Amygdala (tissue), 56 donors: Measurements from ENCODE around the gene FAM222A.

Source experiments
- DNase-seq, 56 donors: peaks; one replicate each; lab custom pipeline; 2025; lab: John Stamatoyannopoulos, UW

Gene FAM222A

DNA sequence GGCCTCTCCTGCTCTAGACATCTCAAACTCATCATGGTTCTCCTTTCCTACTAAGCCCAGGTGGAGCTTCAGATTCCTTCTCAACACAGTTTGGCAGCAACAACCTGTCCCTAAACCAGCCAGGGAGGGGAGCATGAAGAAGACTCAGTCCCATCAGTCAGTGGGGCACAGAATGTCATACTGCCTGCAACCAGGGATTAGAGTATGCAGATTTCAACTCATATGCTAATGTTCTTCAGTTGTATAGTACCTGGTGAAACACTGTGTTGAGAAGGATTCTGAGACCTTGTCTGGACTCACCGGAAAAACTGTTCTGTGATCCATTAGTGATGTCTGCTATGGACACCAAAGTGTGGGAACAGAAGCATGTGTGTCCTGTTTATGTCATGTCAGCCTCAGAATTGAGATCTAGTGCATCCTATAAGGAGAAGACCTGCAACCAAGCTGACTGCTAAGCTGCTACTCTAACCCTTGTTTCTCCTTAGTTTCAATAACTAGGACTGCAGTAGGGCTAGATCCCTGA is 76.0 kb downstream of the FAM222A start:
- no peak for DNase-seq

DNA sequence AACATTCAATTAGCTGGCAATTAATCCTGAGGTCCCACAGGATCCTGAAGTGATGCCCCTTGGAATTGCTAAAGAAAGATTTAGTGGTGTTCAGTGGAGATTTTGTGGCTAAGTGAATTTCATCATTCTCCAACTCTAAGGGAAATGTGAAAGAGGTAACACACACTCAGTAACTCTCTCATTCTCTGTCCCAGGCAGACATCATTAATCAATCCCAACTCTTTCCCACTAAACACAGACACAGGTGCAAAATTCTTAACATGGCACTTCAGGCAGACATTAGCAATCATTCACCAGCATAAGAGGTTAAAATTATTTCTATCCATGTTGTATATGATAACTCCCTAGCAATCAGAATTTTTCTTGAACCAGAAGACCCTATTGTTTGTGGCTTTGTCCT is 79.4 kb downstream of the FAM222A start:
- no peak for DNase-seq

GRCh38 chr12:109793411-109793810 is 79.8 kb downstream of the FAM222A start:
- no peak for DNase-seq

DNA sequence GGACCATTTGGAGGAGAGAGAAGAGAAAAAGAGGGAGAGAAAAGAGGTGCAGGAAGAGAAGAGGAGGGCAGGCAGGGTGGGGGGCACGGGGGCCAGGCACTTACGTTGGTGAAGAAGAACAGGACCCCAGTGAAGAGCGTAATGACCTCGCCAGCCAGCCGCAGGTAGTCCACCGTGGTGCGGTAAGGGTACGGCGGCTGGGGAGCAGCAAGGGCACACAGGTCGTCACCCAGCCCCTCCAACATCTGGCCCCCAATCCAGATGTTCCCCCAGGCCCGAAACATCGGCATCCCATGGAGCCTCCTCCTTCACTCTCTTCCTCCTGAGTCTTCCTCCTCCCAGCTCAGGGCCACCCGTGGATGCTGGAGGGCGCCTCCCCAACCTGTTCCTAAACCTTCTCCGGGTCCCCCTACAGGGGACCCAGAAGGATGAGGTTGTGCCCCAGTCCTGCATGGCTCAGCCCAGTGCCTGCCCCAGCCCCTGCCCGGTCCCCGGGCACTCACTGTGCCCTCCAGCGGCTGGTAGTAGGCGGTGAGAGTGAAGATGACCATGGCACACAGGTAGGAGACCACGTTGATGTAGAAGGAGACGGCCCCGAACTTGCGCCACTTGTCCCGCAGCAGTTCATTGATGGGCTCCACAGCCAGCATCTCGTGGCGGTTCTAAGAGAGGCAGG is 80.3 kb downstream of the FAM222A start:
- DNase-seq, result no peak

- no peak for DNase-seq
Observed at GRCh38 chr12:109795023-109795422, 81.4 kb downstream of the FAM222A start.

DNA sequence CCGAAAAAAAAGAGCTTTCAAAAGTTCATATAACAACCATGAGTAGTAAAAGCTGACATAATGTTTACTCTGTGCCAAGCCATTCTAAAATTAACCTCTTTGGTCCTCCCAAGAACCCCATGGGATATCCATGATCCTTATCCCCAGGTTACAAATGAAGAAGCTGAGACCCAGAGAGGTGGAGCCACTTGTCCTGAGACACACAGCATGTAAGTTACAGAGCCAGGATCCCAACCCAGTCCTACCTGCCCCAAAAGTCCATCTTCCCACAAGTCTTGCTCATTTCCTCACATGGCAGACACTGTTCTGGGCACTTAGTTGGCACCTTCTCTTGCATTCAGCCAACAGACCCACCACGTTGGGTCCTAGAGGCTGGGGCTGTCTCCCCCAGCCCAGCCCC is 82.4 kb downstream of the FAM222A start:
- DNase-seq, result no peak

DNA sequence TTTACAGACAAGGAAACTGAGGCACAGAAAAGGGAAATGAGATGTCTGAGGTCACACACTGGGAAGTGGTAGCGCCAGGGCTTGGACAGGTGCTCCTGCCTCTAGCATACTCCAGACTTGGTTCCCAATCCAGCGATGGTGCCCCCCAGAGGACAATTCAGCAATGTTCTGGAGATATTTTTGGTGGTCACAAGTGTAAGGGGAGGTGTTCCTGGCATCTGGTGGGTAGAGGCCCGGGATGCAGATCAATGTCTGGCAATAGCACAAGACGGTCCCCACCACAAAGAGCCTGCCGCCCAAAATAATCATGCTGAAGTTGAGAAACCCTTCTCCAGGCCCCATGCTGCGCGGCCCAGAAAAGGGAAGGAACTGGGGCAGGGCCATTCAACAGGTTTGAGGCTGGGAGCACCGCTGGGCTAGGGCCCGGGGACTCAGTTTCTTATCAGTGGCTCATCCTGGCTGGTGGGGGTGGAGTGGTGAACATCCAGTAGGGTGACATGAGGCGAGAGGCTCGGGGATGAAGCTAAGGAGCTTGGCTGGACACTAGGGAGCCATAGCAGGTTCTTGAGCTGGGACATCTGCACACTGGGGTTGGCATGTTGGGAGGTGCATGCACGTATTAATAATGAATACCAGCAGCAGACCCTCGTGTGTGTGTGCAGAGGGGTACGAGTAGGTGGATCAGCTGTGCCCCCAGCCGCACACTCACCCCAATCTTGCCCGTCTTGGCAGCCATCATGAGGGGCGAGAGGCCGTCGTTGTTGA is 84.5 kb downstream of the FAM222A start:
- DNase-seq, result peak in 2 of 56 donors; percentile 1 to 4

- no peak for DNase-seq
Observed at GRCh38 chr12:109798691-109799090, 85.1 kb downstream of the FAM222A start.

GRCh38 chr12:109800536-109800935 is 86.9 kb downstream of the FAM222A start:
- DNase-seq, result no peak

DNA sequence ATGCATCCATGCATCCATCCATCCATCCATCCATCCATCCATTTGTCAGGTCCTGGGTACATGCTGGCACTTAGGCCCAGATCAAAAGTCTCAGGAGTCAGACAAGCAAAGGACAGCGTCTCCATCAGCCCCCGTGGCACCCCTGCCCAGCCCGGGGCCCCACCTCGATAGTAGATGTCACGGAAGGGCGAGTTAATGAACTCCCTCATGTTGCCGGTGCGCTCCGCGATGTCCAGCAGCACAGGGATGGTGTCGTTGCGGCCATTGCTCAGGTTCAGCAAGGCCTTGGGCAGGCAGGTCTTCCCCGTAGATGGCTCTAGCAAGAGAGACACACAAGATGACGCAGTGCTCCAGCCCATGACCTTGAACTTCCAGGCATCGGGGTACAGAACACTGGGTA is 89.2 kb downstream of the FAM222A start:
- no peak for DNase-seq

DNA sequence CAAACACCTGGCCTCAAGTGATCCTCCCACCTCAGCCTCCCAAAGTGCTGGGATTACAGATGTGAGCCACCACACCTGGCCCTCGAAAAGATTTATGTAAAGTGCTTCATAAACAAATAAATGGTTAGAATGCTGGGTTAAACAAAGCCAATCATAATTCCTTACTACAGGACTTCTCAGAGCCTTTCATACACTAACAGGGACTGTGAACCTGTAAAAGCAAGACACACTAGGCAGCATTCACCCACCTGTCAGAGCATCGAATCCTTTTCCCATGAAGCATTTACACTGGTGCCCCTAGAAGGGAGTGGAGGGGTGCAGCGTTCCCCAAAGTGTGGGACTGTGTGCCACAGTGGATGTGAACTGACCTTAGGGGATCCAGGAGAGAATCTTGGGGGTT is 90.1 kb downstream of the FAM222A start:
- no peak for DNase-seq

GRCh38 chr12:109804820-109805761 is 91.5 kb downstream of the FAM222A start:
- DNase-seq, result peak in 49 of 56 donors; percentile 5 to 78 (median 37)

DNA sequence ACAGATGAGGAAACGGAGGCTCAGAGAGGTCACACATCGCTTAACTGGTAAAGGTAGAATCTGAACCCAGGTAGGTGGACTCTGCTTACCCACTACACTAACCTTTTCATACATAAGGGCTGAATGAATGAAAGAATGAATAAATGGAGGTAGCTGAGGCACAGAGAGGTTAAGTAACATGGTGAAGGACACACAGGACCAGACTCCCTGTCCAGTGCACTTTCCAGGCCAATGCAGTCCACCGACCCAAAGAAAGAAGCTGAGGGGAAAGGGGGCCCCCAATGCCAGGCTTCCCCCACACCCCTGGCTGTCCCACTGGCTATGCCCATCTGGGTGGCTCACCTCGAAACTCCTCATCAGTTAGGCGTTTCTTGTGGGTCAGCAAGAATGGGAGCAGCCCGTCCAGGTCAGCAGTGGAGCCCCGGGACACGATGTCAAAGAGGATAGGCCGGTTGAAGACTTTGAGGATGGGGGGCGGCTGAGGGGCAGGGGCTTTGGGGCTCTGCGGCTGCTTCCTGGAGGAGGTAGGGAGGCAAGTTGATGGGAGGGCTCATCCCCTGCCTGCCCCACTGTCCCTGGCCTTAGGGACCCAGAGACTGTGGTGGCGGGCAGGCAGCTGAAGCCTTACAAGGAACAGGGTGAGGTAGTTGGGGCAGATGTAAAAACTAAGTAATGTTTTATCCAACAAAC is 94.5 kb downstream of the FAM222A start:
- no peak for DNase-seq

- DNase-seq, result no peak
Observed at GRCh38 chr12:109808876-109809646, 95.4 kb downstream of the FAM222A start.

GRCh38 chr12:109810954-109811623 is 97.5 kb downstream of the FAM222A start:
- DNase-seq, result no peak

DNA sequence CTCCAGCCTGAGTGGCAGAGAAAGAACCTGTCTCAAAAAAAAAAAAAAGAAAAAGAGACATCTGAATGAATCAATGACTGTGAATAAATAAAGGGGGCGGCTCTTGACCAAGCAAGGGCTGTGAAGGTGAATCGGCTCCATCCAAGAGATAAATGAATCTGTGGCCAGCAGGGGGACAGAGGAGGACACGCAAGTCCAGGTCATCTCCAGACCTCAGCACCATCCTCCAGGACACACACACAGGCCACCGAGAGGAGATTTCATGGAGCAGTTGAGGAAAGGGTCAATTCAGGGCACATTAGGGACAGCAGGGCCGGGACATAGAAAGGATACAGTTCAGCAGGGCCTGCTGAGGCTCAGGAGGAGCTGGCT is 98.0 kb downstream of the FAM222A start:
- no peak for DNase-seq

DNA sequence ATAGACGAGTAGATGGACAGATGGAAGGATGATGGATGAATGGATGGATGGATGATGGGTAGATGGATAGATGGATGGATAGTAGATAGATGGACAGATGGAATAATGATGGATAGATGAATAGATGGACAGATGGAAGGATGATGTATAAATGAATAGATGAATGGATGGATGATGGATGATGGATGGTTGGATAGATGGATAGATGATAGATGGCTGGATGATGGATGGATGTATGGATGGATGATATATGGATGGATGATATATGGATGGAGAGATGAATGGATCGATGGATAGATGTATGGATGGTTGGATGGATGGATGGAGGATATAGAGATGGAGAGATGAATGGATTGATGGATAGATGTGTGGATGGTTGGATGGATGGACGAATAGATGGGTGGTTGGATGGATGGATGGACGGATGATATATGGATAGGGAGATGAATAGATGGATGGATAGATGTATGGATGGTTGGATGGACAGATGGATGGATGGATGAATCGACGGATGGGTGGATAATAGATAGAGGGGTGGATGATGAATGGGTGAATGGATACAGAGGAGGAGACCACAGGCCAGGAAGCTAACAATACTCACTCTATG is 100.3 kb downstream of the FAM222A start:
- no peak for DNase-seq

DNA sequence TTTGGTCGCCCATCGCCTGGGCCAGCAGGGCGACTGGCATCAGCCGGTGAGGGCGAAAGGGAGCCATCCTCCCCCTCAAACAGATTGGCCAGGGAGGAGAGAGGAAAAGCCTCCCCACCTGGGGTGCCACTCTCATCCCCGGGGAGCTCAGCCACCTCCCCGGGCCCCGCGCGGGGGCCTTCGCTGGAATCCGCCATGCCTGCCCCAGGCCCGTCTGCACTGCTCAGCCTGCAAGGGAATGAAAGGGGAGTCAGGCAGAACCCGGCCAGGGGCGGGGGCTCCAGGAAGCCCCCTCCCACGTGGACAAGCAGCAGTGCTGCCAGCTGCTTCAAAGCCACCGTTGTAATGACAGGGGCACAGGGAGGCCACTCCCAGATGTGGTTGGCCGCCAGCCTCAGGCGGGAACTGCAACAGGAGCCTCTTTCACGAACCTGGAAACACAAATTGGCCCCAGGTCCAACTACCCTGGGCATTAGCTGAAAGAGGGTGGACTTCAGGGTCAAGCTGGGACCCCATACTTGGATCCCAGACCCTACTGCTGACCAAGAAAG is 101.0 kb downstream of the FAM222A start:
- DNase-seq, result no peak
